Activated T-cell treated with anti-CD3 and anti-CD28 coated beads for 48 hours (primary cell): Measurements from ENCODE around the gene CCN5.
"Not testable (repeated sequence)": the region's sequence is repeated elsewhere in the genome, so short reads cannot be mapped to it uniquely, and the experiment has no call there.

Experiments
- DNase-seq: peaks from one replicate; pipeline ENCODE4 v3.0.0-alpha.2; 2020; ENCODE audit warnings: low read depth

CCN5 gene

DNA sequence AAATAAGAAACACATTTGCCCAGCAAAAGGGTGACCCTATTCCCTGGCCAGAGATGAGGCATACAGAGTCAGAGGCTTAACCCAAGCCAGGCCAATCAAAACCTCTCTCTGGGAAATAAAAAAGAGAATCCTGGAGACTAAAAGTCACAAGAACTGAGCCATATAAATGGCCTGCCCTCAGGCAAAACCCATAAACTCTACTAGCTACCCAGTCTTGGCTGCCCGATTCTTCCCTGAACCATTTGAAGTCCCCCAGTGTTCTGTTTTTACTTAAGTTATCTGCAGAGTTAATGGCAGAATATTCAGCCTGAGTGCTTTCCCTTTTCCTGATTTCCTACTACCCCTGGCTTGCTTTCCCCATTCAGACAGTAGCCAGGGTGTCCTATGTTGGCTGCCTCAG lies 44.4 kb downstream of the CCN5 start:
- DNase-seq: no peak

DNA sequence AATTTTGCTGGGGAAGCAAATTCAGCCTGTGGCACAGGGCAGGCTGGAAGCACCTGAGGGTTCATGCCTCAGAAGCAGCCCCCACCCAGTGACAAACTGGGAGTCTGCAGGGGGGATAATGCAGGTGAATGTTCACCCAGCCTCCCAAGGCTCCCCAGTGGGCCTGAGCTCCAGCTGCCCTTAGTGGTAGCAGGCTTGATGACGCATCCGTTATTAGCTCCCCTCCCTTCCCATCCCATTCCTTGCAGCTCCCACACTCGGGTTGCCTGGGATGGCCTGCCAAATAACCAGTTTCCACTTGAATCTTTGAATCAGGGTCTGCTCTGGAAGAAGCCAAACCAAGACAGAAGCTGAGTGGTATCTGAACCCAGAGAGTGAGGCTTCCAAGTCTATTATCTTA lies 46.3 kb downstream of the CCN5 start:
- no peak for DNase-seq

DNA sequence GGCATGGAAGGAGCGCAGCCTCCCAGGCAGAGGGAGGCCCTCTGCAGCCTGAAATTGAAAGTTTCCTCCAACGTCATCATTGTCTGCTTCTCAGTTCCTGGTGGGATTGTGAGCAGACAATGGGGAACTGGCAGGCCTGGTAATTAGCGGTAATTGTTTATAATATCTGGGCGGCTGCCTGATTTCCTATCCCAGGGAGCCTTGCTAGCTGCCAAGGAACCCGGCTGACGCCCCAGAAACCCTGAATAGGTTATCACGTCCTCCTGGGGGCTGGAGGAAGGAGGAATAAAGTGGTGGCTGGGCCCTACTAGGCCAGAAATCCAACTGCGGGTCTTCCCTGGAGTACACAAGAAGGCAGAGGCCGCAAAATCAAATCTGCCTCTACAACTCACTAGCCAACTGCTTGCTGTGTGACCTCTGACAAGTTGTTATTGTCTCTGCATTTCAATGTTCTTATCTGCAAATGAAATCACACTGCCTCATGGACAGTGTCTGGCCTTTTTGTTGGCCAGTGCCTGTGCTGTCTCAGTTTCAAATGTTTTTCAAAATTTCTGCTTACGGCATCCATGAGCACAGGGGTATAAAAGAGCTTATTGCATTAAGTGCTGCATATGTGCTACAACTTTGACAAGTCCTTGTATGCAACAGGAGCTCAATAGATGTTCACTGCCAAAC lies 47.4 kb downstream of the CCN5 start:
- DNase-seq: no peak

GRCh38 chr20:44763798-44764197 lies 48.6 kb downstream of the CCN5 start:
- not testable (repeated sequence) for DNase-seq

DNA sequence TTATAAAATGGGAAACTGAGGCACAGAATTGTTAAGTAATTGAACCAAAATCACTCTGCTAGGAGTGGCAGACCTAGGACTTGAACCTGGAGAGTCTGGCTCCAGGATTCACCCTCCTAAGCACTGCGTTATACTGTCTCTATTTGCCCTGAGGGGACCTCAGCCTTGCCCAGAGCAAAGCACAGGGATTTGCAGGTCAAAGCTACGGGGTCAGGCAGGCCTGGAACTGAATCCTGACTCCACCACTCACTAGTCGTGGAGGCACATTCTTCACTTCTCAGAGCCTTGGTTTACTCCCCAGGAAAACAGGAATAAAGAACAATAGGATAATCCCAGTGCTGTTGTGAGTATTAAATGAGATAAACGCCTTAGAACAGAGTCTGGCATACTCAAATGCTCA lies 49.9 kb downstream of the CCN5 start:
- no peak for DNase-seq

DNA sequence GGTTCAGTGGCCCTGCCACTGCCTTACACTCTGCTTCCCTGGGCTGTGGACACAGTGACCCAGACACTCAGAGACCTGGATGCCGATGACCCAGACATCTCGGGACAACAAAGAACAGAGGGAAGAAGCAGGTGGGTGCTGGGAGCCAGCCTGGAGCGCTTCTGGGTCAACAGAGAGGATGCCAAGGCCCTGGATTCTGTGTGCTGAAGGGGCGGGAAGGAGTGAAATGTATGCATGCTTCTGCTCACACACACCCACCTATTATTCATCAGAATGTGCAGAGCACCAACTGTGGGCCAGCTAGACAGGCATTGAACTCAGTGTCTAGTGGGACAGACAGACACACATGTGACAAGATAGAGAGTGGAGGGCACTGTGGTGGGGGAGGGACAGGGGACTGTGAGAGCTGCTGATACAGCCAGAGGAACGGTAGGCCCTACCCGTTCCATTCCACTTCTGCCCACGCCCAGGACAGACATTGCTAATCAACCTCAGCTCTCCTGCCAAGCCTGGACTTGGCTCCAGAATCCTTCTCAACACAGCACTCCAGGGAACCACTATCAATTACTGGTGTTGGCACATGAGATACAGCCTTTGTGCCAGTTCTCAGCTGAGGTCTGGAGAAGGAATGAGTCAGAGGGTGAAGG lies 50.7 kb downstream of the CCN5 start:
- no peak for DNase-seq

DNA sequence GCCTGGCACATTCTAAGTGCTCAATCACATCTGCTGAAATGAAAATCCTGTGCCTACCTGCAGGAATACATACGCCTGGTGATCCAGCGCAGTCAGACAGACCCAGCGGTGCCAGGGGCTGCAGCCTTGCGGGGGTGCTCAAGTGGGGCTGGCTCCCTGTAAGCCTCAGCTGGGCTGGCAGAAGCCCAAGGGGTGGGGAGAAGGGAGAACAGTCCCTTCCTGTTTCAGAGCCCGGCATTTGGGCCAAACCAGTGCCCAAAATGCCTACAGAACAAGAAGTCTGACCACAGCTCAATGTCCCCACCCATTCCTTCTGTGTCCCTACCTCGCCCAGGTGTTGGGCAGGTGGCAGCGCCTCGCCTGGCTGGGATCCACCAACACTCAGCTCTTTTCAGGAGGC lies 53.1 kb downstream of the CCN5 start:
- DNase-seq: no peak

- DNase-seq: no peak
Measured at GRCh38 chr20:44768854-44769480, 53.8 kb downstream of the CCN5 start.

- no peak for DNase-seq
Measured at GRCh38 chr20:44769481-44769863, 54.3 kb downstream of the CCN5 start.

DNA sequence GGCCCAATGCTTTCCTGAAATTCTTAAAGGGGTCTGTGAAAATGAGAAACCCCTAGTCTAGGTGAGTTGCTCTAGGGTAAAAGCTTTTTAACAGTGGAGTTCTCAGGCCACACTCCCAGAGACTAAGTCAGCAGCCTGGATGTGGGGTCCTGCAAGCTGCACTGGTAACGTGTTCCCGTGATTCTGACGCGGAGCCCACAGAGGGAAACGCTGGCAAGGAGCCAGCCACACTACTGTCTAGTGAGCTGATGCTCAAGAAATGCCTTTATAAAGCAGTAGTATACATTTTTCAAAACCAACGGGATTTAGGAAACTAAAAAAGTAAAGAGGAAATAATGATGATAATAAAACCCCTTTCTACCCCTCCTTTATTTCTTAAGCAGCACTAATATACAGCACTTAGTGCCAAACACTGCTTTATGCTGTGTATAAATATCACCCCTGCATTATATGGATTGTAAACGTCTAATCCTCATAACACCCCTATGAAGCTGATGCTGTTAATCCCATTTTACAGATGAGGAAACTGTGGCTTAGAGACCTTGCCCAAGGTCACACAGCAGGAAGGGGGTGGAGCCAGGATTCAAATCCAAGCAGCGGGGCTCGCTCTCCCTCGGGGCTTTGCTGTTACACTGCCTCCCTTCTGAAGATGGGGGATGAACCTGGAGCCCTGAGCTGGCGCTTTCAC lies 55.5 kb downstream of the CCN5 start:
- no peak for DNase-seq

- DNase-seq: no peak
Measured at GRCh38 chr20:44771172-44771535, 56.0 kb downstream of the CCN5 start.

GRCh38 chr20:44772636-44773035 lies 57.5 kb downstream of the CCN5 start:
- DNase-seq: no peak

DNA sequence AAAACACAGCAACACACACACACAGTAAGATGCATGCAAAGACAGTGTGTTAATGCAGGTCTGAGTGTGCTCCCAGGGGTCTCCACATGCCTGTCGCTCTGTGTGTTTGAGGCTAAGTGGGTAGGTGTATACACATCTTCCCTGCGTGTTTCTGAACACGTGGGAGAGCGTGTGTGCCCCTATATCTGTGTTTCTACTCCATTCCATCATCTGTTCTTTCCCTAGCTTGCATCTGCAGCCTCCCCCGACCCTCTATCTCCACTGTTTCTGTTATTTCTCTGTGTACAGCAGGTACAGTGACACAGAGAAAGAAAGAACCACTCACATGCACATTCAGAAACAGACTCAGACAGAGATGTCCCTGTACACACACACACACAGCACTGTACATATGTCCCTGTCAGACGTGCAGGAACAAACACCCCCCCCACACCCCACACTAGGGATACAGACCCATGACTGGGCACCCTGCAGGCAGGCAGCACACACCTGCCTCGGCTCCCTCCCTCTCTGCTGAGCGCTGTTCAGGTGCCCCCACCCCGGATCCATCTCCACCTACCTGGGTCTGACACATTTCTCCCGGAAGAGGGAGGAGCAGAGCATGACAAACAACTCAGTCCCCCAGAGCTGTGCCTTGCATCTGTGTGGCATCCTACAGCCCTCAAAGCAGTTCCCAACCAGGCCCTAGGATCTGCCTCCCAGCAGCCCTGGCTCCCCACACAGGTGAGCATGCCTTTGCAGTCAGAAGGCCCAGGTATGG lies 58.1 kb downstream of the CCN5 start:
- DNase-seq: no peak

GRCh38 chr20:44776980-44777379 lies 61.8 kb downstream of the CCN5 start:
- DNase-seq: no peak
